Amygdala (tissue), 56 donors: Measurements from ENCODE around the gene POLR2A.
"Not testable (repeated sequence)": the region's sequence is repeated elsewhere in the genome, so short reads cannot be mapped to it uniquely, and the experiment has no call there.

Experiments
- DNase-seq, 56 donors: peaks; one replicate each; lab custom pipeline; 2025; lab: John Stamatoyannopoulos, UW

Gene POLR2A

DNA sequence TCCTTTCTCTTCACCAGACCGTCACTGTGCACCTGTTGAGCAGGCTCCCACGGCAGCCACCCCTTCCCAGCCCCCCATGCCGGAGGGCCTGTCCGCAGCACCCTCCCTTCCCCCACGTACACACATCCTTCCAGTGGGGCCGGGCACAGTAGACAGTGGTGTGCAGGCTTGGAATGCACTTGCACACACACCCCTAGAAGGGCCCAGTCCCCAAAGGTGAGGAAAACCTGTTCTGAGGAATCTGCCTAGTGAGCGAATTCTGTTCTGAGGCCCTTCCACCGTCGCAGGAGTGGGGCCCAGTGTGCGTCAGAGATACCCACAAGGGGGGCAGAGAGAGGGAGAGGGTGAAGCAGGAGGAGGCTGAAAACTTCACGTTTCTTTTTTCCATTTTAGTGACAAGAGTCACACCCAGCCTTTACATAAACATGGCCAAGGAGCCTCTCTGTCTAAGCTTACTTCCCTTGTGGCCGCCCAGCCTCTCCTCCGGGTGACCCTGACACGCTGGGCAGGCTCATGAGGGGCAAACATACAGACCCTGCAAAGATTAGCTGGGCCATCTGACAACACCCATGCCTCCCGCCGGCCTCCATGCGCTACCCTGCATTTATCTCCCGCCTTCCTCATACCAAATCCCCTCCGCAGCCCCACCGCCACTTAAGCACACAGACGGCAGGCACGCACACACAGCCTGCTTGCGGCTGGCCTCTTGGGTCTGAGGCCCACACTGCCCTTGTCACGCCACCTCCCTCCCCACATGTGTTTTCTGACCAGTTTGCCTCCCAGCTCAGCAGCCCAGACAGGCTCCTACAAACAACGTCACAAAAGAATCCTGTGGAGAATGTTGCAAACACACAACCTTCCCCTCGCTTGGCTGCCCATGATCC is 6.5 kb upstream of the POLR2A start:
- DNase-seq, result peak in 19 of 56 donors; percentile 15 to 63 (median 42)

- DNase-seq, result peak in 40 of 56 donors; percentile 20 to 78 (median 57)
Measured at GRCh38 chr17:7478276-7479212, 5.6 kb upstream of the POLR2A start.

- peak in 36 of 56 donors; percentile 31 to 78 (median 58) for DNase-seq
Measured at GRCh38 chr17:7479213-7480088, 4.7 kb upstream of the POLR2A start, which contains the start of gene ZBTB4. Gene ZBTB4 (minus strand): TSS chr17:7479631. CDS start chr17:7466801, 12,830 bp downstream.

DNA sequence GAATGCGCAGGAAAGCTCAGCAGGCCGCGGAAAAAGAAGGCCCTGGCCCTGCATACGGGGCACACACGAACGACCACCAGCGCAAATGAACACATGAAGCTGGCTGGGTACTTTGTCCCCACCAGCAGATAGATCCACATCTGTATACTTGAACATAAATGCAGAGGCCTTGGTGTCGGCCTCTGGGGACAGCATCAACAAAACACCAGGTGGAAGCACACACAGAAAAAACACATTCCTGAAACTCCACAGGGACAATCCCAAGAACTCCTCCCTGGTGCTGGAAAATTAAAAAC is 4.1 kb upstream of the POLR2A start:
- DNase-seq, result no peak

- not testable (repeated sequence) for DNase-seq
Measured at GRCh38 chr17:7481275-7481674, 2.9 kb upstream of the POLR2A start, which contains the start of gene SLC35G6. Gene SLC35G6 (plus strand): TSS chr17:7481446. CDS start chr17:7481517, 71 bp downstream.

DNA sequence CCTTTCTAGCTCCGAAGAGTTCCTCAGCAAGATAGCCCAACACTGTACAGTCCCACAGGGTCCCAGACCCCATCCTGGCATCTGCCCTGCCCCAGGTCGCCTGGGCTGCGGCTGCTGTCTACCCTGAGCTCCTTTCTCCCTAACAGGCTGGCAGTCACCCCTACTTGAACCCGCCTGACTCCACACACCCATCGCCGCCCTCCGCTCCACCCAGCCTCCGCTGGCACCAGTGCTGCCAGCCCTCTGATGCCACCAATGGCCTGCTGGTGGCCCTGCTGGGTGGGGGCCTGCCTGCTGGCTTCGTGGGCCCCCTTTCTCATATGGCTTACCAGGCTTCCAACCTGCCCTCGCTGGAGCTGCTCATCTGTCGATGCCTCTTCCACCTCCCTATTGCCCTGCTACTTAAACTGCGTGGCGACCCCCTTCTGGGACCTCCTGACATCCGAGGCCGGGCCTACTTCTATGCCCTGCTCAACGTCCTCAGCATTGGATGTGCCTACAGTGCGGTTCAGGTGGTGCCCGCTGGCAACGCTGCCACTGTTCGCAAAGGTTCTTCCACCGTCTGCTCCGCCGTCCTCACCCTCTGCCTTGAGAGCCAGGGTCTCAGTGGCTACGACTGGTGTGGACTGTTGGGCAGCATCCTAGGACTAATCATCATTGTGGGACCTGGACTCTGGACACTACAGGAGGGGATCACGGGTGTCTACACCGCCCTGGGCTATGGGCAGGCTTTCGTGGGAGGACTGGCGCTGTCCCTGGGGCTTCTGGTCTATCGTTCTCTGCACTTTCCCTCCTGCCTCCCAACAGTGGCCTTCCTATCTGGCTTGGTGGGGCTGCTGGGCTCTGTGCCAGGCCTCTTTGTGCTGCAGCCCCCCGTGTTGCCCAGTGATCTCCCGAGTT is 2.1 kb upstream of the POLR2A start:
- DNase-seq, result not testable (repeated sequence)

GRCh38 chr17:7482742-7483088 is 1.5 kb upstream of the POLR2A start:
- not testable (repeated sequence) for DNase-seq

- DNase-seq, result peak; percentile 81 to 100 (median 96)
Measured at GRCh38 chr17:7483255-7484066, 705 bp upstream of the POLR2A start.

DNA sequence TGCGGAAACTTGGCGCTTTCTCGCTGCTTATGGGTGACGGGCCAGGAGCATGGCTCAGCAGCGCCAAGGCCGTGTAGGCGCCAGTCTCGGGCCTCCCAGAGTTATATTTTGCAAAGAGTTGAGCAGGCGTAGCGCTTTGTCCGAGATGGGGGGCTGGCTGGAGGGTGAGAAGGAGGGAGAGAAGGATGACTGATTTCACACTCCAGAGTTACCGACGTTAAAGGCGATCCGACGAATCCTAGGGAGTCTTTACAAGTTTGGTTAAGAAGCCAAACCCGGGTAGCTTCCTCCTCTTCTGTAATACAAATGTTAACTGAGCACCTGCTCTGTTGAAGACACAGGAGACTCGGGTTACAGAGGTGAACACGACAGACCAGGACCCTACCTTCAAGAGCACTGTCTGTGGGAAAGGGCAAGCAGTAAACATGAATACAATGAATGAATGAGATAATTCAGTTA is 782 bp downstream of the POLR2A start:
- no peak for DNase-seq

- DNase-seq, result no peak
Measured at GRCh38 chr17:7486181-7486580, 2.0 kb downstream of the POLR2A start.

GRCh38 chr17:7490144-7490543 is 6.0 kb downstream of the POLR2A start:
- DNase-seq, result no peak

GRCh38 chr17:7491583-7491982 is 7.4 kb downstream of the POLR2A start:
- no peak for DNase-seq

GRCh38 chr17:7493941-7494340 is 9.8 kb downstream of the POLR2A start:
- DNase-seq, result no peak

GRCh38 chr17:7495906-7496434 is 11.8 kb downstream of the POLR2A start:
- DNase-seq, result no peak

DNA sequence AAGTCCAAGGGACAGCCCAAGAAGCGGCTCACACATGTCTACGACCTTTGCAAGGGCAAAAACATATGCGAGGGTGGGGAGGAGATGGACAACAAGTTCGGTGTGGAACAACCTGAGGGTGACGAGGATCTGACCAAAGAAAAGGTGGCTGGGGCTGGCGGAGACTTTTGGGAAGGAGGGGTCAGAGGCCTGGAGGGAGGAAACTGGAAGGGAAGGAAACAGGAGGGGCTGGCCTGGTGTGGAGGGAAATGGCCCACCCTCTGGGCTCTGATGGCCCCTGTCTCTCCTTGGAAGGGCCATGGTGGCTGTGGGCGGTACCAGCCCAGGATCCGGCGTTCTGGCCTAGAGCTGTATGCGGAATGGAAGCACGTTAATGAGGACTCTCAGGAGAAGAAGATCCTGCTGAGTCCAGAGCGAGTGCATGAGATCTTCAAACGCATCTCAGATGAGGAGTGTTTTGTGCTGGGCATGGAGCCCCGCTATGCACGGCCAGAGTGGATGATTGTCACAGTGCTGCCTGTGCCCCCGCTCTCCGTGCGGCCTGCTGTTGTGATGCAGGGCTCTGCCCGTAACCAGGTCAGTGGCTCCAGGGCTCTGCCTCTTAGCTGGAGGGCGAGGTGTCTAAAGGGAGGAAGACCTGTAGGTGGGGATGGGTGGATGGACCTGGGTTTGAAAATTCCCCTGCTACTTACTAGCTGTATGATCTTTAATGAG is 12.5 kb downstream of the POLR2A start:
- DNase-seq, result no peak

DNA sequence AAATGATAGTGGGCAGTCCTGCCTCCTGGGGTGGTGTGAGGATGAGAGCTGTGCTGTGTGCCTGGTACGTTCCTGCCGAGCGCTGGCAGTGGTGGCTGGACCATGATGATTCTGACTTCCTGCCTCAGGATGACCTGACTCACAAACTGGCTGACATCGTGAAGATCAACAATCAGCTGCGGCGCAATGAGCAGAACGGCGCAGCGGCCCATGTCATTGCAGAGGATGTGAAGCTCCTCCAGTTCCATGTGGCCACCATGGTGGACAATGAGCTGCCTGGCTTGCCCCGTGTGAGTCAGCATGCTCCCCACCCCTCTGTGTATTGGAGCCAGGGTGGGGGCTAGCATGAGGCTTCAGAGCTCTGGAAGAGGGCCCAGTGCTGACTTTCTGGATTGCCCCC is 13.1 kb downstream of the POLR2A start:
- no peak for DNase-seq

- DNase-seq, result no peak
Measured at GRCh38 chr17:7497636-7498035, 13.5 kb downstream of the POLR2A start.
